ENCODE data around the gene UBE2L6. TPM values are rescaled to one million over a fixed set of nuclear protein-coding genes. Genes with fewer than 3 reads are reported as not detected.

Gene UBE2L6
- total RNA-seq, 2 experiments from 2014 or later = 245 to 317 TPM

Other genes with a start within 250 kb of the UBE2L6 start
- 1 to 10 TPM; 4.4 to 5.8 TPM for gene TNKS1BP1, start 242.7 kb downstream of the UBE2L6 start, total RNA-seq
- 100 to 1,000 TPM; 158 to 196 TPM for gene SSRP1, start 231.8 kb downstream of the UBE2L6 start, total RNA-seq
- gene P2RX3, start 229.3 kb downstream of the UBE2L6 start, total RNA-seq = not detected
- gene PRG3, start 186.5 kb downstream of the UBE2L6 start, total RNA-seq = not detected
- gene PRG2, start 177.0 kb downstream of the UBE2L6 start, total RNA-seq = under 1 TPM; 0.59 to 0.79 TPM
- gene SLC43A3, start 140.6 kb downstream of the UBE2L6 start, total RNA-seq = 100 to 1,000 TPM; 106 to 117 TPM
- gene RTN4RL2, start 107.1 kb downstream of the UBE2L6 start, total RNA-seq = not detected
- 10 to 100 TPM; 24.6 to 25.8 TPM for gene SLC43A1, start 52.0 kb downstream of the UBE2L6 start, total RNA-seq
- gene TIMM10, start 36.9 kb downstream of the UBE2L6 start, total RNA-seq = 10 to 100 TPM; 74.5 to 92.9 TPM
- gene SMTNL1, start 30.1 kb downstream of the UBE2L6 start, total RNA-seq = not detected
- gene SERPING1, start 30.0 kb upstream of the UBE2L6 start, total RNA-seq = not detected
- 1 to 10 TPM in 1 of 2 experiments, under 1 TPM in 1; 0.42 to 1.0 TPM for gene YPEL4, start 82.2 kb upstream of the UBE2L6 start, total RNA-seq
- 10 to 100 TPM; 15.7 to 22.6 TPM for gene CLP1, start 90.1 kb upstream of the UBE2L6 start, total RNA-seq
- gene ZDHHC5, start 100.4 kb upstream of the UBE2L6 start, total RNA-seq = 10 to 100 TPM; 74.5 to 75.9 TPM
- gene MED19, start 144.5 kb upstream of the UBE2L6 start, total RNA-seq = 10 to 100 TPM; 11.7 to 14.9 TPM
- 10 to 100 TPM; 58.2 to 77.4 TPM for gene TMX2, start 144.9 kb upstream of the UBE2L6 start, total RNA-seq
- gene SELENOH, start 173.8 kb upstream of the UBE2L6 start, total RNA-seq = 100 to 1,000 TPM; 114 to 145 TPM
- not detected for gene BTBD18, start 184.1 kb upstream of the UBE2L6 start, total RNA-seq
- gene CTNND1, start 194.1 kb upstream of the UBE2L6 start, total RNA-seq = 1 to 10 TPM; 5.0 to 7.7 TPM